Endothelial cell of umbilical vein (primary cell): Measurements from ENCODE around the gene FAM83F. TPM values are rescaled to one million over a fixed set of nuclear protein-coding genes. Genes with fewer than 3 reads are reported as not detected.
A peak's percentile ranks its signal among the peaks of the same experiment; 100 is the strongest.

Experiments
- BruUV-seq: library from RNA; stranded (reverse); fragments of 400-500 nt; replicated peaks from 2 replicates; lab custom pipeline; 2021; lab: Mats Ljungman, UMichigan
- CTCF ChIA-PET: fragments of 300-600, 350-600 bp; sonication (Branson Sonifier 250); formaldehyde crosslinking; loops from one replicate; lab custom pipeline; 2021; ENCODE audit warnings: antibody characterized with exemption, inconsistent platforms; lab: Charles Lee
- POLR2A ChIA-PET: fragments of 300-600, 350-600 bp; sonication (Branson Sonifier 250); formaldehyde crosslinking; loops from one replicate; lab custom pipeline; 2021; ENCODE audit warnings: antibody characterized with exemption, inconsistent platforms; lab: Charles Lee
- DNase-seq: peaks from one replicate; pipeline ENCODE4 v3.0.0-alpha.2; 2011; ENCODE audit warnings: low read depth, low spot score
- FAIRE-seq: peaks from 2 replicates; lab custom pipeline; 2011; peaks lifted over from hg19 to GRCh38; lab: Jason Lieb, UNC
- H2AFZ ChIP-seq: 2 replicates; pipeline ENCODE4 v1.6.0; 2012; ENCODE audit warnings: low read depth, low read length, control low read depth, inconsistent platforms
- H3K27ac ChIP-seq: 2 replicates; pipeline ENCODE4 v1.5.1; 2011; ENCODE audit warnings: low read depth, mild to moderate bottlenecking, control low read depth, low read length, moderate library complexity; ENCODE audit not compliant: insufficient read depth
- H3K27me3 ChIP-seq, 2 experiments: 2 replicates each; pipeline versions ENCODE4 v1.6.0 to v1.6.1; 2011; ENCODE audit warnings: low read length in 2 of 2, mixed read lengths in 1 of 2; ENCODE audit not compliant: control insufficient read depth in 2 of 2, insufficient read depth in 2 of 2
- H3K36me3 ChIP-seq, 2 experiments: 2 replicates in 1 of 2; 3 replicates in 1 of 2; pipeline ENCODE4 v1.5.1; 2011; ENCODE audit warnings: low read length in 2 of 2, mild to moderate bottlenecking in 1 of 2, moderate library complexity in 1 of 2; ENCODE audit not compliant: control insufficient read depth in 2 of 2, insufficient read depth in 2 of 2; ENCODE audit errors: extremely low read depth in 1 of 2
- H3K4me1 ChIP-seq: 3 replicates; pipeline ENCODE4 v1.5.1; 2011; ENCODE audit warnings: mild to moderate bottlenecking, low read length; ENCODE audit not compliant: control insufficient read depth, insufficient read depth; ENCODE audit errors: extremely low read depth
- H3K4me2 ChIP-seq: 2 replicates; pipeline ENCODE4 v1.6.1; 2011; ENCODE audit warnings: low read length, control low read depth, mixed read lengths; ENCODE audit not compliant: insufficient read depth
- H3K4me3 ChIP-seq, 3 experiments: fragments of 200-600 bp in 1 of 3; sonication (generic), shearing (Covaris generic) in 1 of 3; replicated peaks in 1 of 3; 2 replicates each; pipeline ENCODE4 v1.5.1; 2011 to 2016; ENCODE audit warnings: control low read depth in 3 of 3, low read length in 3 of 3, mild to moderate bottlenecking in 2 of 3, inconsistent platforms in 1 of 3, low read depth in 1 of 3, moderate library complexity in 1 of 3; ENCODE audit not compliant: insufficient read depth in 1 of 3
- H3K79me2 ChIP-seq: 2 replicates; pipeline ENCODE4 v1.6.0; 2012; ENCODE audit warnings: low read length, inconsistent platforms; ENCODE audit not compliant: control insufficient read depth, insufficient read depth
- H3K9ac ChIP-seq: replicated peaks from 2 replicates; pipeline ENCODE3; 2011; ENCODE audit warnings: low read length, control low read depth; ENCODE audit not compliant: insufficient read depth; ENCODE audit errors: extremely low read depth
- H3K9me1 ChIP-seq: replicated peaks from 3 replicates; pipeline ENCODE4 v1.6.0; 2011; ENCODE audit warnings: mild to moderate bottlenecking, low read length; ENCODE audit not compliant: control insufficient read depth, insufficient read depth; ENCODE audit errors: extremely low read depth
- H3K9me3 ChIP-seq: replicated peaks from 2 replicates; pipeline ENCODE4 v1.5.1; 2012; ENCODE audit warnings: low read length, inconsistent platforms; ENCODE audit not compliant: control insufficient read depth, insufficient read depth
- H4K20me1 ChIP-seq: replicated peaks from 2 replicates; pipeline ENCODE3; 2011; ENCODE audit warnings: mild to moderate bottlenecking, low read length; ENCODE audit not compliant: control insufficient read depth, insufficient read depth; ENCODE audit errors: extremely low read depth
- EZH2 ChIP-seq: IDR thresholded peaks from 2 replicates; pipeline ENCODE4 v1.6.1; 2012; ENCODE audit warnings: borderline replicate concordance, low read depth, mild to moderate bottlenecking, moderate library complexity, low read length, inconsistent platforms; ENCODE audit not compliant: severe bottlenecking
- FOS ChIP-seq: IDR thresholded peaks from 2 replicates; pipeline ENCODE4 v1.6.1; 2011; ENCODE audit warnings: mild to moderate bottlenecking, low read length, moderate library complexity, borderline replicate concordance; ENCODE audit not compliant: insufficient read depth
- GATA2 ChIP-seq: IDR thresholded peaks from 2 replicates; pipeline ENCODE4 v1.7.0; 2011; ENCODE audit warnings: low read depth, mild to moderate bottlenecking, moderate library complexity, mixed read lengths, low read length; ENCODE audit not compliant: insufficient read length, insufficient read depth
- MYC ChIP-seq: IDR thresholded peaks from one replicate; pipeline ENCODE4 v1.6.1; 2011; ENCODE audit warnings: mild to moderate bottlenecking, low read depth, low read length
- POLR2A ChIP-seq: IDR thresholded peaks from 2 replicates; pipeline ENCODE4 v1.6.1; 2012; ENCODE audit warnings: low read depth, mild to moderate bottlenecking, control low read depth, low read length
- dilution Hi-C: fragments of 300-500 bp; cut with MboI; formaldehyde crosslinking; loops from one replicate; pipeline ENCODE4 v1.15.0; 2019; ENCODE audit warnings: low sequenced_read_pairs; ENCODE audit not compliant: extremely low pct_ligation_motif_present
- intact Hi-C: fragments of 100-400 bp; cut with micrococcal nuclease; formaldehyde crosslinking; loops from one replicate; pipeline ENCODE4 v1.10.0; 2022
- polyA plus RNA-seq, 4 experiments: library from polyadenylated mRNA; depleted of rRNA in 3 of 4; stranded (reverse) in 3 of 4; unstranded in 1 of 4; fragments of >200 nt; gene quantifications; 2 replicates each; pipeline versions ENCODE4 v1.2.1 to v1.2.3, GENCODE V29; 2011 to 2012; ENCODE audit warnings: missing spikeins in 1 of 4
- total RNA-seq: library from RNA; stranded (reverse); gene quantifications from 2 replicates; pipeline ENCODE4 v1.2.3, GENCODE V29; 2021
- TF ChIP-seq, protein P1 (sequence below), 2 donors: IDR thresholded peaks; 1 replicate in 1 of 2; 2 replicates in 1 of 2; pipeline ENCODE4 v1.5.1; 2011; ENCODE audit warnings: low read length in 2 of 2, mild to moderate bottlenecking in 2 of 2, moderate library complexity in 2 of 2, control low read depth in 1 of 2, inconsistent platforms in 1 of 2, low read depth in 1 of 2; ENCODE audit not compliant: insufficient read depth in 1 of 2; ENCODE audit errors: extremely low read depth in 1 of 2

FAM83F gene
- total and polyA plus RNA-seq, 2 donors (not counting 3 experiments of a cell fraction or from before 2014, with no cell fraction given) = not detected

- no peak overlapping the region for H2AFZ ChIP-seq
- no peak overlapping the region for H3K9ac ChIP-seq
- no peaks in the 10 kb centered on the region for H3K4me1 ChIP-seq
- no peaks in the 10 kb centered on the region for H3K9me3 ChIP-seq
- H3K27me3 ChIP-seq = peaks cover 20 to 36% of the 10 kb centered on the region in 2 experiments
- FAIRE-seq (no peak), DNase-seq (no peak)
- no peaks in the 10 kb centered on the region for H4K20me1 ChIP-seq
- H3K4me2 ChIP-seq = no peak overlapping the region
- H3K27ac ChIP-seq = no peak overlapping the region
- ChIA-PET POLR2A (no interaction called here), CTCF (interaction anchor here (1.2 kb wide), 2 partner anchors 12 to 31 kb away, joined by 3 to 6 read pairs; no protein-coding TSS in a partner anchor)
- TF ChIP-seq, protein P1, sequence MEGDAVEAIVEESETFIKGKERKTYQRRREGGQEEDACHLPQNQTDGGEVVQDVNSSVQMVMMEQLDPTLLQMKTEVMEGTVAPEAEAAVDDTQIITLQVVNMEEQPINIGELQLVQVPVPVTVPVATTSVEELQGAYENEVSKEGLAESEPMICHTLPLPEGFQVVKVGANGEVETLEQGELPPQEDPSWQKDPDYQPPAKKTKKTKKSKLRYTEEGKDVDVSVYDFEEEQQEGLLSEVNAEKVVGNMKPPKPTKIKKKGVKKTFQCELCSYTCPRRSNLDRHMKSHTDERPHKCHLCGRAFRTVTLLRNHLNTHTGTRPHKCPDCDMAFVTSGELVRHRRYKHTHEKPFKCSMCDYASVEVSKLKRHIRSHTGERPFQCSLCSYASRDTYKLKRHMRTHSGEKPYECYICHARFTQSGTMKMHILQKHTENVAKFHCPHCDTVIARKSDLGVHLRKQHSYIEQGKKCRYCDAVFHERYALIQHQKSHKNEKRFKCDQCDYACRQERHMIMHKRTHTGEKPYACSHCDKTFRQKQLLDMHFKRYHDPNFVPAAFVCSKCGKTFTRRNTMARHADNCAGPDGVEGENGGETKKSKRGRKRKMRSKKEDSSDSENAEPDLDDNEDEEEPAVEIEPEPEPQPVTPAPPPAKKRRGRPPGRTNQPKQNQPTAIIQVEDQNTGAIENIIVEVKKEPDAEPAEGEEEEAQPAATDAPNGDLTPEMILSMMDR (IDR thresholded peaks at IDR 0.05; ENCODE audit: extremely low read depth in 1 of 2, insufficient read depth in 1 of 2, low read depth in 1 of 2, low read length in 2 of 2) = no peak
- TF ChIP-seq FOS (no peak), POLR2A (no peak), EZH2 (peak; percentile 74), GATA2 (no peak), MYC (no peak)
- dilution Hi-C loops = no loop called here
- no peak overlapping the region for H3K4me3 ChIP-seq
- H3K79me2 ChIP-seq = no peaks in the 10 kb centered on the region
- H3K9me1 ChIP-seq = no peaks in the 10 kb centered on the region
- no peaks in the 10 kb centered on the region for H3K36me3 ChIP-seq
- intact Hi-C loops = no loop called here
- BruUV-seq = no TSS peak
Observed at GRCh38 chr22:39994041-39994565, 651 bp upstream of the FAM83F start.
